IPS-15b (cell line): ENCODE data around the gene DEPDC5.
"Not testable (repeated sequence)": the region's sequence is repeated elsewhere in the genome, so short reads cannot be mapped to it uniquely, and the experiment has no call there.

Experiments used
- H3K27me3 ChIP-seq: one replicate; pipeline ENCODE4 v1.6.1; 2013; ENCODE audit warnings: low read length; ENCODE audit not compliant: control insufficient read depth, insufficient read depth
- H3K36me3 ChIP-seq: one replicate; pipeline ENCODE4 v1.6.1; 2013; ENCODE audit warnings: low read length; ENCODE audit not compliant: control insufficient read depth, insufficient read depth
- H3K4me1 ChIP-seq: one replicate; pipeline ENCODE4 v1.6.1; 2013; ENCODE audit warnings: mild to moderate bottlenecking, low read length; ENCODE audit not compliant: control insufficient read depth, insufficient read depth
- H3K4me3 ChIP-seq: one replicate; pipeline ENCODE4 v1.5.1; 2013; ENCODE audit warnings: low read depth, low read length
- H3K9ac ChIP-seq: one replicate; pipeline ENCODE4 v1.6.1; 2013; ENCODE audit warnings: low read depth, mild to moderate bottlenecking, low read length
- H3K9me3 ChIP-seq: one replicate; pipeline ENCODE4 v1.6.1; 2013; ENCODE audit warnings: mild to moderate bottlenecking, low read length; ENCODE audit not compliant: control insufficient read depth, insufficient read depth

DEPDC5 gene

DNA sequence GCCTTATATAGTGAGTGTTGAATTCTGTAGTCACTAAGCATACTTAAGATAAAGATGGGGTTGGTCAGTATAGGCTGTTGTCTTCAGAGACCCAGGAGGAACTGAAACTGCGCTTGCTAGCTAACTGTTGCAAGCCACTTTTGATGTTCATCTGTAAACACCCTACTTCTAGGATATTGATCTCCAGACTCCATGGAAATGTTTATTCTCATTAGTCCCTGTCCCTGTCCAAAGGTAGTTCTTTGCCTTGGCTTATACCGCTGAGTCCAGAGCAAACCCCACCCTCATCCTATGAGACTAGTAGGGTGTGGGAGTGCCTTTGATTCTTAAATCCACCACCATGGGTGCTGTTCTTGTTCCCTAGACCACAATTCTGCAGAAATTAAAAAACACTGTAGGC is 36.4 kb downstream of the DEPDC5 start:
- no peaks in the 10 kb centered on the region for H3K27me3 ChIP-seq
- H3K9ac ChIP-seq, result no peak overlapping the region
- no peak overlapping the region for H3K4me3 ChIP-seq
- no peaks in the 10 kb centered on the region for H3K4me1 ChIP-seq
- no peaks in the 10 kb centered on the region for H3K9me3 ChIP-seq
- peaks cover 4% of the 10 kb centered on the region for H3K36me3 ChIP-seq

DNA sequence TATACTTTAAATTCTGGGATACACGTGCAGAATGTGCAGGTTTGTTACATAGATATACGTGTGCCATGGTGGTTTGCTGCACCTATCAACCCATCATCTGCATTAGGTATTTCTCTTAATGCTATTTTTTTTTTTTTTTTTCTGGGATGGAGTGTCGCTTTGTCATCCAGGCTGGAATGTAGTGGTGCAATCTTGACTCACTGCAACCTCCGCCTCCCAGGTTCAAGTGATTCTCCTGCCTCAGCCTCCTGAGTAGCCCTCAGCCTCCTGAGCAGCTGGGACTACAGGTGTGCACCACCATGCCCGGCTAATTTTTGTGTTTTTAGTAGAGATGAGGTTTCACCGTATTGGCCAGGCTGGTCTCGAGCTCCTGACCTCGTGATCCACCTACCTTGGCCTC is 45.5 kb downstream of the DEPDC5 start:
- H3K36me3 ChIP-seq, H3K9ac ChIP-seq, H3K27me3 ChIP-seq, H3K9me3 ChIP-seq, H3K4me3 ChIP-seq, H3K4me1 ChIP-seq: not testable (repeated sequence)

DNA sequence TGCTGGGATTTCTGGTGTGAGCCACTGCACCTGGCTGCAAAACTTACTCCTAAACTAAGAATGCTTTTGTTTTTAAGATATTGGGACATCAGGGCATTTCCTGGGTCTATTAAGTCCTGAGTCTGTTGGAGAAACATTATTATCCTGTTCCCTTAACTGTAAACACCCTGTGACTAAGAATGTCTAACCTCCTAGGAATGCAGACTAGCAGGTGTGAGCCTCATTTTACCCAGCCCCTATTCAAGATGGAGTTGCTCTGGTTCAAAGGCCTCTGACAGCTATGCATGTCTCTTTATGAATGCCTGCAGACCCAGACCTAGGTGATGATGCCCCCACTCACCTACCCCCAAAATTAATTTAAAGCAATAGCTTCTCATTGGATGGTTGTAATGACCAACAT is 46.2 kb downstream of the DEPDC5 start:
- H3K4me3 ChIP-seq, result no peak overlapping the region
- peaks cover 15% of the 10 kb centered on the region for H3K36me3 ChIP-seq
- H3K4me1 ChIP-seq, result no peaks in the 10 kb centered on the region
- no peak overlapping the region for H3K9ac ChIP-seq
- H3K9me3 ChIP-seq, result no peaks in the 10 kb centered on the region
- H3K27me3 ChIP-seq, result no peaks in the 10 kb centered on the region

DNA sequence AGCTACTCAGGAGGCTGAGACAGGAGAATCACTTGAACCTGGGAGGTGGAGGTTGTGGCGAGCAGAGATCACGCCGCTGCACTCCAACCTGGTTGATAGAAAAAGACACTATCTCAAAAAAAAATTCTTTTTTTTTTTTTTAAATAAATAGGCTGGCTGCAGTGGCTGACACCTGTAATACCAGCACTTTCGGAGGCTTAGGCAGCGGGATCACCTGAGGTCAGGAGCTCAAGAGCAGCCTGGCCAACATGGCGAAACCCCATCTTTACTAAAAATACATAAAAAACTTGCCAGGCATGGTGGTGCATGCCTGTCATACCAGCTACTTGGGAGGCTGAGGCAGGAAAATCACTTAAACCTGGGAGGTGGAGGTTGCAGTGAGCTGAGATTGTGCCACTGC is 47.0 kb downstream of the DEPDC5 start:
- H3K36me3 ChIP-seq, result peaks cover 18% of the 10 kb centered on the region

DNA sequence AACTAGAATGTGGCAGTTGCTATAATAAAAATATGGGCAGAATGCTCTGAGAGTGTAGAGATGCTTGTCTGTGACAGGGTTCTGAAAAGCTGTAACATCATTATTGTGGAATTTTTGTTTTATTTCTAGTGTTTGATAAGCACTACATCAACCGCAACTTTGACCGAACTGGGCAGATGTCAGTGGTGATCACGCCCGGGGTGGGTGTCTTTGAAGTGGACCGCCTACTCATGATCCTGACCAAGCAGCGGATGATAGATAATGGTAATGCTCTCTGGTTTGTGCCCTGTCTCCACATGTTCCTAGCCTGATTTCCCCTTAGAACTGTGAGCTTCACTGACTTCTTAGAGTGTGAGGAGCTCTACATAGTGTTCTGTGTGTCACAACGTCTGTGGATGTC is 48.8 kb downstream of the DEPDC5 start:
- Histone ChIP-seq H3K36me3 (peaks cover 20% of the 10 kb centered on the region), H3K4me3 (no peak overlapping the region)

More for the DNA sequence above, 47.0 kb downstream of the DEPDC5 start:
- H3K4me1 ChIP-seq, H3K9me3 ChIP-seq, H3K4me3 ChIP-seq, H3K9ac ChIP-seq, H3K27me3 ChIP-seq: not testable (repeated sequence)

DNA sequence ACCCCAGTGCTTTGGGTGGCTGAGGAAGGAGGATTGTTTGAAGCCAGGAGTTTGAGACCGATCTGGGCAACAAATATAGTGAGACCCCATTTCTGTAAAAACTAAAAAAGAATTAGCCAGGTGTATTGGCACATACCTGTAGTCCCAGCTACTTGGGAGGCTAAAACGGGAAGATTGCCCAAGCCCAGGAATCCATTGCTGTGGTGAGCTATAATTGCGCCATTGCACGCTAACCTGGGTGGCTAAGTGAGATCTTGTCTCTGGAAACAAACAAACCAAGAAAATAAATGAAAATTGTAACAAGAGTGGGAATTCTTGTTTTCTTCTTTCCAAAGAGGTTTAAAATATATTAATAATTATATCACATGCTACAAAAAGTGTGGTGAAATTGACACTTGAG is 52.9 kb downstream of the DEPDC5 start:
- peaks cover 18% of the 10 kb centered on the region for H3K36me3 ChIP-seq
- no peaks in the 10 kb centered on the region for H3K27me3 ChIP-seq
- H3K9ac ChIP-seq, result no peak overlapping the region
- no peaks in the 10 kb centered on the region for H3K4me1 ChIP-seq
- no peaks in the 10 kb centered on the region for H3K9me3 ChIP-seq
- no peak overlapping the region for H3K4me3 ChIP-seq

More for the DNA sequence above, 48.8 kb downstream of the DEPDC5 start:
- Histone ChIP-seq H3K9me3 (no peaks in the 10 kb centered on the region), H3K9ac (no peak overlapping the region), H3K4me1 (no peaks in the 10 kb centered on the region), H3K27me3 (no peaks in the 10 kb centered on the region)

DNA sequence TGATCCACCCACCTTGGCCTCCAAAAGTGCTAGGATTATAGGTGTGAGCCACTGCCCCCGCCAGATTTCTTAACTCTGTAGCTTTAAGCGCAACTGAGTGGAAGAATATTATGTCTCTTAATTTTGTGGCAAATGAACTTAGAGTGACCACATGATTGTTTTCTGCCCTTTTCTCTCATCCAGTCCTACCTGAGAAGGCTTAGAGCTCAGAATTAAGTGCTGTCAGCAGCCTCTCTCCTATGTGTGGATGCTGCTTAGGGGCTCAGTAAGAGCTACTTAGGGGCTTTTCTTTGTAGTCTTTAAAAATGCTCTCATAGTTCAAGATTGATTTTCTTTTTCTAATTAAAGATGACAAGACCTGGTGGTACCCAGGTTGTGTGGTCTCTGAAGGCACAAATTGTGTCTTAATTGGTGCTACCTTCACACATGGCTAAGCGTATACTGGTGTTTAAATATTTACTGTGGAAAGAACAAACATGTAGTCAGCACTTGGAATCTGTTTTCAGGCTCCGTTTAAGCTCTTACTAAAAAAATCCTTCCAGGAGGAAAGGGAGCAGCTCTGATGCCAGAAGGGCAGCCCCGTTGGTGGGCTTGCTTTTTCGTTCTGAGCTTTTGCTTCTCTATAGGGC is 59.3 kb downstream of the DEPDC5 start:
- Histone ChIP-seq H3K36me3 (peaks cover 8% of the 10 kb centered on the region), H3K9me3 (no peaks in the 10 kb centered on the region), H3K27me3 (no peaks in the 10 kb centered on the region), H3K9ac (no peak overlapping the region), H3K4me3 (no peak overlapping the region), H3K4me1 (no peaks in the 10 kb centered on the region)

DNA sequence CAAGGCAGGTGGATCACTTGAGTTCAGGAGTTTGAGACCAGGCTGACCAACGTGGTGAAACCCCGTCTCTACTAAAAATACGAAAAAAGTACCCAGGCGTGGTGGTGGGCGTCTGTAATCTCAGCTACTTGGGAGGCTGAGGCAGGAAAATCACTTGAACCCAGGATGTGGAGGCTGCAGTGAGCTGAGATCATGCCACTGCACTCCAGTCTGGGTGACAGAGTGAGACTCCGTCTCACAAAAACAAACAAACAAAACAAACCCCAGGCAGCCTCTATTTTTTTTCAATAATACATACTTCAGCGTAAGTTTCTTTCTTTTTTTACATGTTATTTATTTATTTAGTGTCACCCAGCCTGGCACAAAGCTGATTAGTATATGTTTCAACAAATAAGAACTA is 60.1 kb downstream of the DEPDC5 start:
- not testable (repeated sequence) for H3K36me3 ChIP-seq, H3K27me3 ChIP-seq, H3K4me1 ChIP-seq, H3K9me3 ChIP-seq, H3K9ac ChIP-seq, H3K4me3 ChIP-seq

DNA sequence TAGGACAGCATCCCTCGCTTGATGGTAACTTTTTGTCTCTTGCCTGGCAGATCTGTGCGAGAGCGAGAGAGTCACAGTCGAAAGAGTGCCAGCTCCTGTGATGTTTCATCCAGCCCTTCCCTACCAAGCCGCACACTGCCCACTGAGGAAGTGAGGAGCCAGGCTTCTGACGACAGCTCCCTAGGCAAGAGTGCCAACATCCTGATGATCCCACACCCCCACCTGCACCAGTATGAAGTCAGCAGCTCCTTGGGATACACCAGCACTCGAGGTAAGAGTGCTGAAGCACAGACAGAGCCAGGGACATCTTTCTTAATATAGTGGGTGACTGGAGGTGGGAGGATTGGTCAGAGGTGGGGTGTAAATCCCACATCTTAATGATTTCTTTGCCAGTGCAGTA is 61.1 kb downstream of the DEPDC5 start:
- H3K4me3 ChIP-seq, result no peak overlapping the region
- no peak overlapping the region for H3K9ac ChIP-seq
- peaks cover 8% of the 10 kb centered on the region for H3K36me3 ChIP-seq
- H3K27me3 ChIP-seq, result no peaks in the 10 kb centered on the region
- H3K4me1 ChIP-seq, result no peaks in the 10 kb centered on the region
- no peaks in the 10 kb centered on the region for H3K9me3 ChIP-seq

DNA sequence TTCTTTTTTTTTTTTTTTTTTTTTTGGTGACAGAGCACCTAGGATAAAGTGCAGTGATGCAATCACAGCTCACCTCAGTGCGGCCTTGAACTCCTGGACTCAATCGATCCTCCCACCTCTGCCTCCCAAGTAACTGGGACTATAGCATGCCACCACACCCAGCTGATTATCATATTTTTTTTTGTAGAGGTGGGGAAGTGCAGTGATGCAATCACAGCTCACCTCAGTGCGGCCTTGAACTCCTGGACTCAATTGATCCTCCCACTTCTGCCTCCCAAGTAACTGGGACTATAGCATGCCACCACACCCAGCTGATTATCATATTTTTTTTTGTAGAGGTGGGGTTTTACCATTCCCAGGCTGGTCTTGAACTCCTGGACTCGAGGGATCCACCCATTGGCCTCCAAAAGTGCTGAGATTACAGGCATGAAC is 61.6 kb downstream of the DEPDC5 start:
- H3K4me3 ChIP-seq, H3K4me1 ChIP-seq, H3K9me3 ChIP-seq, H3K27me3 ChIP-seq, H3K9ac ChIP-seq, H3K36me3 ChIP-seq: not testable (repeated sequence)

DNA sequence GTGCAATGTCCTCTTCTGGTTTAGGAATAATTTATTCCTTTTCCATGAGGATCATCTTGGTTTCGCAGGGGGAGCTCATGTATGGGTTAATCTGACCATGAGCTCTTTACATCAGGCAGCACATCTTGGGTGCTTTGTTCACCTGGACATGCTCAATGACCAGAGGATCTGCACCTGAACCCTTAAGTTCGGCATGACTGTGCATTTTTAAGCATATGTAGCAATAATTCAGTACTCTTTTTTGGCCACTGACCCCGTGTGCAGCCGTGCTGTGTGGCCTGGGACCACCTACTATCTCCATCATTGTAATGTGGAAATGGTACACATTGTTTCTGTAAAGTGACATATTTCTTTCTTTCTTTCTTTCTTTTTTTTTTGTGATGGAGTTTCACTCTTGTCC is 62.9 kb downstream of the DEPDC5 start:
- Histone ChIP-seq H3K4me3 (no peak overlapping the region), H3K9ac (no peak overlapping the region), H3K36me3 (peaks cover 9% of the 10 kb centered on the region), H3K9me3 (no peaks in the 10 kb centered on the region), H3K4me1 (no peaks in the 10 kb centered on the region), H3K27me3 (no peaks in the 10 kb centered on the region)

DNA sequence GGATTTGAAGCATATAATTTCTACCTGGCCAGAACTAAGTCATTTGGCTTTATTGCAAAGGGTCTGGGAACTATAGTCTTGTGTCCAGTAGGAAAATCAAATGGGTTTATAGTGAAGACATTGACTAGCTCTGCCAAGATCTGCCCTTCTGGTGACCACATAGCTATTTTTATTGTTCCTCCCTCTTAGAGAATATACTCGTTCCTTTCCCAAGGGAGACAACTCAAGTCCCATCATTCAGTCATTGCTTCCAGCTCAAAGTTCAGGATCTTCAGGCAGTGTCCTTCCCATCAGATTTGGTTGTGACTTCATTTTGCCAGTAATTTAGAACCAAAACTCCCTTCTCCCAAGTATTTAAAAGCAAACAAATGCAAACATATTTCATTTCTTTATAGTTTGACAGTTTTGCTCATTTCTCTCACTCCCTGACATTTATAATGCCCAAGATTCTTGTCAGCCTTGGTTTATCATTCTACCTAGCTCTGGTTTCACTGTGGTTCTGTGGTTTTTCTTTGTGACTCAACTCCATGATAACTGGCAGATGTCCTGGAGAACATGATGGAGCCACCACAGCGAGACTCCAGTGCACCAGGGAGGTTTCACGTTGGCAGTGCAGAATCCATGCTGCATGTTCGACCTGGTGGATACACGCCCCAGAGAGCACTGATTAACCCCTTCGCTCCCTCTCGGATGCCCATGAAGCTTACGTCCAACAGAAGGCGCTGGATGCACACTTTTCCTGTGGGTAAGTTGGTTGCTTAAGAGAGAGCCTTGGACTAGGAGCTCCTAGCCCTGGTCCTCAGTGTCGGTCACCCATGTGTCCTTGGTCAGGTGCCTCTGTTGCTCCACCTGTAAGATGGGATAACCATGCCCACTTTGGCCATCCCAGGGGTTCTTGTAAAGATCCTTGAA is 64.9 kb downstream of the DEPDC5 start:
- Histone ChIP-seq H3K4me3 (no peak overlapping the region), H3K27me3 (no peaks in the 10 kb centered on the region), H3K9me3 (no peaks in the 10 kb centered on the region), H3K36me3 (peaks cover 24% of the 10 kb centered on the region), H3K4me1 (no peaks in the 10 kb centered on the region), H3K9ac (no peak overlapping the region)
